Chondrocyte (in vitro differentiated cells): ENCODE results near the gene NTRK2. TPM values are rescaled to one million over a fixed set of nuclear protein-coding genes. Genes with fewer than 3 reads are reported as not detected.

ENCODE experiments used
- DNase-seq: peaks from one replicate; pipeline ENCODE4 v3.0.0; 2021; ENCODE audit warnings: mixed read lengths, low spot score
- H3K27ac Mint-ChIP-seq: one replicate; pipeline ENCODE4 v1.8.0; 2021; ENCODE audit warnings: mild to moderate bottlenecking, moderate library complexity, mixed read lengths; ENCODE audit not compliant: unreplicated experiment
- H3K27me3 Mint-ChIP-seq: 2 replicates; pipeline ENCODE4 v1.8.0; 2021; ENCODE audit warnings: low read depth, mixed read lengths
- H3K36me3 Mint-ChIP-seq: 2 replicates; pipeline ENCODE4 v1.8.0; 2021; ENCODE audit warnings: low read depth, mixed read lengths
- H3K4me1 Mint-ChIP-seq: 2 replicates; pipeline ENCODE4 v1.8.0; 2021; ENCODE audit warnings: low read depth, mild to moderate bottlenecking, mixed read lengths
- H3K4me3 Mint-ChIP-seq: one replicate; pipeline ENCODE4 v1.8.0; 2021; ENCODE audit warnings: mild to moderate bottlenecking, moderate library complexity, mixed read lengths; ENCODE audit not compliant: unreplicated experiment
- H3K9me3 Mint-ChIP-seq: 2 replicates; pipeline ENCODE4 v1.8.0; 2021; ENCODE audit warnings: low read depth, mixed read lengths
- total RNA-seq: library from RNA; stranded (reverse); gene quantifications from 3 replicates; pipeline ENCODE4 v1.2.1, GENCODE V29; 2021
- TF ChIP-seq, protein P1 (sequence below): fragments of 200-600 bp; sonication (generic); IDR thresholded peaks from 2 replicates; pipeline ENCODE4 v1.5.0; 2021; ENCODE audit warnings: antibody characterized with exemption, mild to moderate bottlenecking, moderate library complexity

Gene NTRK2
- total RNA-seq, 1 donor from 2014 or later = 40.0 TPM

DNA sequence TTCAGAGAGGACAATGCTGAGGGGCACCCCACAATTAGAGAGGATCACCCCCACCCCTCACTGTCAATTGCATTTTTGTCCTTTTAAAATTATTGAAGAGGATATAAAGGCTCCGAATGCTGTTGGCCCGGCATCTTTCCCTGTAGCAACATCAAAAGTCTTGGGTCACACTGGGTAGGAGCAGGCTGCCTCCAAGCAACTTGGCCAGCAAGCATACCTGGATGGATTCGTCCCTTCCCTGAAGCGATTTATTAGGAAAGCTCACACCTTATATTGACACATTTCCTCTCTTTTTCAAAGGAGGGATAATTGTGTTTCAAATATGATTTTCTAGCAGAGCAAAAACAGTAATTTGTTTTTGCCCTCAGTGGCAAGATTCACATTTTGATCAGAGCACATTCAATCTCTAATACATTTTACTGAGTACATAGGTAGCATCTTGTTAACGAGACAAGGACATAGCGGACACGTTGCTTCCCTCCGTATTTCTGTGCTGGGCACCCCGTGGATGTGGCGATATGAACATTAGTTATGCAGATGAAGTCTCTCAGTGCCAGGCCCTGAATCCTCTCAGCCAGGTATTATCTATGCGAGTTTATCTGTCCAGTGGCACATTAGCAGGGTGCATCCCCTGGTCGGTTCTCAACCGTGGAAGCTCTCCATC, 321.5 kb downstream of the NTRK2 start:
- no peak overlapping the region for H3K4me3 Mint-ChIP-seq

DNA sequence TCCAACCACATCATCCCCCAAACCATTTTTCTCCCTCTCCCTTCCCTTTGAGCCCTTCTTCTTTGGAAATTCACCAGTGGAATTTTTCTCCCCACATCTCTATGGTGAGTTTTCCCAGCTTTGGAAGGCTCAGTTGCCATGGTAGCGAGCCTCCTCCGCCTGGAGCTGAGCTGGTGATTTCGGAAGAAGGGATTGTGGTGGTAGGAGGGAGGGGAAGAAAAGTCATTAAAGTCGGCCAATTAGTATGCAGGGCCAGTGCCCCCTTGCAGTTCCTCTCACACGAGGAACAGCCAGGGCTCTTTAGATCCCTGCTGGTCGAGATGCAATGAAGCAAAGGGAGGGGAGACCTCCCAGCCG, 322.0 kb downstream of the NTRK2 start:
- DNase-seq = no peak
- H3K9me3 Mint-ChIP-seq = no peaks in the 10 kb centered on the region
- peaks cover 4% of the 10 kb centered on the region for H3K27me3 Mint-ChIP-seq
- no peaks in the 10 kb centered on the region for H3K36me3 Mint-ChIP-seq
- H3K27ac Mint-ChIP-seq = peak overlapping the region; percentile 59
- H3K4me3 Mint-ChIP-seq = no peak overlapping the region
- TF ChIP-seq, protein P1, sequence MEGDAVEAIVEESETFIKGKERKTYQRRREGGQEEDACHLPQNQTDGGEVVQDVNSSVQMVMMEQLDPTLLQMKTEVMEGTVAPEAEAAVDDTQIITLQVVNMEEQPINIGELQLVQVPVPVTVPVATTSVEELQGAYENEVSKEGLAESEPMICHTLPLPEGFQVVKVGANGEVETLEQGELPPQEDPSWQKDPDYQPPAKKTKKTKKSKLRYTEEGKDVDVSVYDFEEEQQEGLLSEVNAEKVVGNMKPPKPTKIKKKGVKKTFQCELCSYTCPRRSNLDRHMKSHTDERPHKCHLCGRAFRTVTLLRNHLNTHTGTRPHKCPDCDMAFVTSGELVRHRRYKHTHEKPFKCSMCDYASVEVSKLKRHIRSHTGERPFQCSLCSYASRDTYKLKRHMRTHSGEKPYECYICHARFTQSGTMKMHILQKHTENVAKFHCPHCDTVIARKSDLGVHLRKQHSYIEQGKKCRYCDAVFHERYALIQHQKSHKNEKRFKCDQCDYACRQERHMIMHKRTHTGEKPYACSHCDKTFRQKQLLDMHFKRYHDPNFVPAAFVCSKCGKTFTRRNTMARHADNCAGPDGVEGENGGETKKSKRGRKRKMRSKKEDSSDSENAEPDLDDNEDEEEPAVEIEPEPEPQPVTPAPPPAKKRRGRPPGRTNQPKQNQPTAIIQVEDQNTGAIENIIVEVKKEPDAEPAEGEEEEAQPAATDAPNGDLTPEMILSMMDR = no peak
- peaks cover 35% of the 10 kb centered on the region for H3K4me1 Mint-ChIP-seq

More for the DNA sequence above, 321.5 kb downstream of the NTRK2 start:
- peaks cover 4% of the 10 kb centered on the region for H3K27me3 Mint-ChIP-seq
- no peak for DNase-seq
- H3K4me1 Mint-ChIP-seq = peaks cover 35% of the 10 kb centered on the region
- H3K27ac Mint-ChIP-seq = peak overlapping the region; percentile 78
- H3K9me3 Mint-ChIP-seq = no peaks in the 10 kb centered on the region
- no peaks in the 10 kb centered on the region for H3K36me3 Mint-ChIP-seq
- TF ChIP-seq, protein P1 = no peak

DNA sequence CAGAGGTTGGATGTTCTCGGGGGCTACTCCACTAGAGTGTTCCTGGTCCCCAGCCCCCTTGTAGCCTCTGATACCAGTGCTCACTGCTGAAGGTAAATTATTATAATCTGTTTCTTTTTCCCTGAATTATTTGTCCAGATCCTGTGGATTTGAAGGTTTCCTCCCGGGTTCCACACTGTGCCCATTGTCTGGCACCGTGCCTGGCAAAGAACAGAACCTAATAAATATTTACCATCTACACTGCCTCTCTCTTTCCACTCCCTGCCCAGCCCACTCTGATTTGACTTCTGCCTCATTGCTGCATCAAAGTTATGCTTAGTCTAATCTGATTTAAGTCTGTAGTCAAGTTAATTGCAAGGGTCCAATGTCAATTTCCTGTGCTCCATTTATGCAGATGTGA, 322.9 kb downstream of the NTRK2 start:
- H3K27me3 Mint-ChIP-seq = peaks cover 4% of the 10 kb centered on the region
- H3K36me3 Mint-ChIP-seq = no peaks in the 10 kb centered on the region
- H3K9me3 Mint-ChIP-seq = no peaks in the 10 kb centered on the region
- no peak overlapping the region for H3K4me3 Mint-ChIP-seq
- H3K27ac Mint-ChIP-seq = no peak overlapping the region
- DNase-seq = no peak
- TF ChIP-seq, protein P1 = no peak
- peaks cover 29% of the 10 kb centered on the region for H3K4me1 Mint-ChIP-seq

DNA sequence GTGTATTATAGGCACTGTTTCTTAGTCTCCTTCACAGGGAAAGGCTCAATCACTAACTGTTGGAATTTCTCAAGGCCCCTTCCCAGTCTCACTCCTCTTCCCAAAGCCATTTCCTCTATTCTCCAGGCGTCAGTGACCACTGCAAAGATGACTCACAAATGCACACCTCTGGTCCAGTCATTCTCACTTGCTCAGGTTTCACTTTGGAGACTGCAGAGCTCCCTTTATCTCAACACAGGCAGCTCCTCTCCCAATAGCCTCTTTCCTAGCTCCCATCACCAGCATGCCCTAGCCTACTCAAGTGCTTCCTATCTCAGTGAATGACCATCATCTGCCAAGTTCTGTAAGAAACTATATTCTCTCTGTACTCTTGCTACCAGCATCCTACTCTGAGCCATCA, 323.6 kb downstream of the NTRK2 start:
- H3K36me3 Mint-ChIP-seq = no peaks in the 10 kb centered on the region
- peaks cover 4% of the 10 kb centered on the region for H3K27me3 Mint-ChIP-seq
- H3K4me1 Mint-ChIP-seq = peaks cover 28% of the 10 kb centered on the region
- TF ChIP-seq, protein P1 = no peak
- H3K4me3 Mint-ChIP-seq = no peak overlapping the region
- H3K27ac Mint-ChIP-seq = no peak overlapping the region
- H3K9me3 Mint-ChIP-seq = no peaks in the 10 kb centered on the region
- no peak for DNase-seq

DNA sequence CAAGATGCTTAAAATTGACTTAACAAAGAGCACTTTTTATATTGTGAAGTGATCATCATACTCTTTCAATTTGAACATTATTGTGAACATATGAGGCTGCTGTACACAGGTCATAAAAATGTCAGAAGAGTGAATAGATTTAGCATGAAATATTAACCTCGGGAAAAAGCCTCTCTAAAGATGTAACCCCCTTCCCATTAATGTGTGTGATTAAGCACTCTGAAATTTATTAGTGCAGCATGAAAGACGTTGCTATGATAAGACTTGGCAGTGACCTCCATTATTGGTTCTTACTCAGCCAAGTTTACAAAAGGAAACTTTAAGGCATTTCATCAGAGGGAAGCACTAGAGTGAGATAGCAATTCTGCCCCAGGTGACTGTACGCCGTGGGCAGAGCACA, 326.5 kb downstream of the NTRK2 start:
- TF ChIP-seq, protein P1 = no peak
- H3K4me1 Mint-ChIP-seq = peaks cover 18% of the 10 kb centered on the region
- H3K4me3 Mint-ChIP-seq = no peak overlapping the region
- H3K9me3 Mint-ChIP-seq = peaks cover 14% of the 10 kb centered on the region
- peaks cover 7% of the 10 kb centered on the region for H3K36me3 Mint-ChIP-seq
- no peak for DNase-seq
- no peak overlapping the region for H3K27ac Mint-ChIP-seq
- H3K27me3 Mint-ChIP-seq = peaks cover 2% of the 10 kb centered on the region
